ENCODE measurements around the gene FBXO47. TPM values are rescaled to one million over a fixed set of nuclear protein-coding genes. Genes with fewer than 3 reads are reported as not detected.

The FBXO47 gene
- total RNA-seq, 4 donors from 2014 or later, result 0.26 TPM; not detected in 3

- Histone ChIP-seq H3K9me3 (no peaks in the 10 kb centered on the region), H3K27ac (replicated peaks in 1 of 4) (peak overlapping the region in 3 of 4 donors; percentile 31 to 62 (median 53)), H3K4me3 (no peak overlapping the region), H3K27me3 (no peaks in the 10 kb centered on the region), H3K4me1 (peaks cover 29 to 47% (median 42%) of the 10 kb centered on the region in 4 donors), H3K36me3 (no peaks in the 10 kb centered on the region)
- TF ChIP-seq EP300 (IDR thresholded peaks at IDR 0.05), result no peak
- DNase-seq (ENCODE audit: extremely low spot score), result peak; percentile 37
- intact Hi-C loops (cut with DNase I), result loop anchor here (5.0 kb wide), 1 partner anchor 44 kb away; no protein-coding TSS in a partner anchor
- WGBS, result 35% methylated on average over 2 of the region's 2 CpGs
These were observed 40.7 kb downstream of the FBXO47 start for GRCh38 chr17:38926293-38927070.

GRCh38 chr17:38925263-38925995 is 41.8 kb downstream of the FBXO47 start, which contains the start of gene LASP1NB:
Gene LASP1NB, plus strand, starts transcription at chr17:38925614.
- WGBS, result 39% methylated on average over 14 of the region's 14 CpGs
- H3K4me3 ChIP-seq, result peak within 1 kb of the TSS in 2 of 4 donors; percentile 21 to 34
- intact Hi-C loops (cut with DNase I), result loop anchor here (5.0 kb wide), 1 partner anchor 43 kb away; no protein-coding TSS in a partner anchor

GRCh38 chr17:38922538-38923297 is 44.5 kb downstream of the FBXO47 start:
- Histone ChIP-seq H3K36me3 (peaks cover 13 to 29% (median 28%) of the 10 kb centered on the region in 4 donors), H3K4me3 (no peak overlapping the region), H3K27ac (replicated peaks in 1 of 4) (peak overlapping the region; percentile 63 to 79 (median 76)), H3K4me1 (peaks cover 51 to 69% (median 65%) of the 10 kb centered on the region in 4 donors), H3K9me3 (no peaks in the 10 kb centered on the region), H3K27me3 (no peaks in the 10 kb centered on the region)
- peak; percentile 93 for DNase-seq (ENCODE audit: extremely low spot score)
- TF ChIP-seq EP300 (IDR thresholded peaks at IDR 0.05), result no peak
- TF ChIP-seq POLR2A (IDR thresholded peaks at IDR 0.05; ENCODE audit: low read depth), result no peak
- TF ChIP-seq POLR2AphosphoS5 (IDR thresholded peaks at IDR 0.05), result peak in 1 of 2 donors; percentile 37
- TF ChIP-seq CTCF (IDR thresholded peaks at IDR 0.05), result no peak
- intact Hi-C loops (cut with DNase I), result no loop called here
- WGBS, result 69% methylated on average over 3 of the region's 6 CpGs

More at GRCh38 chr17:38925263-38925995, 41.8 kb downstream of the FBXO47 start, which contains the start of gene LASP1NB:
- no peaks in the 10 kb centered on the region for H3K9me3 ChIP-seq
- peak within 1 kb of the TSS; percentile 0 to 62 (median 47) for H3K27ac ChIP-seq (replicated peaks in 1 of 4)
- DNase-seq (ENCODE audit: extremely low spot score), result peak; percentile 55
- H3K36me3 ChIP-seq, result peaks cover 0 to 2% (median under 1%) of the 10 kb centered on the region in 4 donors
- no peaks in the 10 kb centered on the region for H3K27me3 ChIP-seq
- peaks cover 40 to 58% (median 53%) of the 10 kb centered on the region in 4 donors for H3K4me1 ChIP-seq
- peak in 1 of 2 donors; percentile 21 for TF ChIP-seq POLR2AphosphoS5 (IDR thresholded peaks at IDR 0.05)
- TF ChIP-seq POLR2A (IDR thresholded peaks at IDR 0.05; ENCODE audit: low read depth), result no peak

GRCh38 chr17:38921756-38922411 is 45.3 kb downstream of the FBXO47 start:
- H3K4me1 ChIP-seq, result peaks cover 51 to 69% (median 65%) of the 10 kb centered on the region in 4 donors
- H3K27me3 ChIP-seq, result no peaks in the 10 kb centered on the region
- peak overlapping the region; percentile 63 to 79 (median 76) for H3K27ac ChIP-seq (replicated peaks in 1 of 4)
- WGBS, result 67% methylated on average over 12 of the region's 13 CpGs
- peak; percentile 90 for DNase-seq (ENCODE audit: extremely low spot score)
- H3K9me3 ChIP-seq, result no peaks in the 10 kb centered on the region
- no peak overlapping the region for H3K4me3 ChIP-seq
- no peak for TF ChIP-seq CTCF (IDR thresholded peaks at IDR 0.05)
- TF ChIP-seq EP300 (IDR thresholded peaks at IDR 0.05), result no peak
- TF ChIP-seq POLR2A (IDR thresholded peaks at IDR 0.05; ENCODE audit: low read depth), result no peak
- TF ChIP-seq POLR2AphosphoS5 (IDR thresholded peaks at IDR 0.05), result no peak
- H3K36me3 ChIP-seq, result peaks cover 13 to 36% (median 36%) of the 10 kb centered on the region in 4 donors
- intact Hi-C loops (cut with DNase I), result no loop called here

Measured in esophagus muscularis mucosa (tissue), 4 donors.